ENCODE measurements around the gene EHMT2.
A peak's percentile ranks its signal among the peaks of the same experiment; 100 is the strongest.

DNA sequence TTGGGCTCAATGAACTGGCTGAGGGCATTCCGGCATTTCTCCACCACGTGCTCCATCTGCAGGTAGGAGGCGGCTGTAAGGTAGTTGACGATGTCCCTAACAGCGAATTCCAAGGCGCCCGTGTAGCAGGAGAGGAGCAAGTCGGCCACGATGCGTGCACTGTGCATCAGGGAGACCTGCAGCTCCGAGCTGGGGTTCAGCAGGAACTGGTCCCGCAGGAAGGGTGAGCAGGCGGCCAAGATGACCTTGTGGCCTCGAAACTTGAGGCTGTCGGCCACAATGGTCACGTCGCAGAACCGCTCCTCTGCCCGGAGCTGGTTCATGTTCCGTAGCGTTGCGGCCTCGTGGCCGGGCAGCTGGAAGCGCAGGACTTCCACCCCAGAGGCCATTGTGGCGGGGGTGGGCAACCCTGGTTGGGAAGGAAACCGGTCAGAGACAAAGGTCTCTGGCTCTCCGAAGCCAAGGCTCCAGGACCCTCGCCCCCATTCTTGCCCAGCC lies 3.5 kb upstream of the EHMT2 start:
- no peak for TF ChIP-seq CTCF (IDR thresholded peaks at IDR 0.05)
- TF ChIP-seq POLR2A (IDR thresholded peaks at IDR 0.05), result peak in 1 of 4 donors; percentile 15

All from esophagus squamous epithelium (tissue), 4 donors.